Mesothelial cell of epicardium (in vitro differentiated cells): Measurements from ENCODE around the gene LONRF2. TPM values are rescaled to one million over a fixed set of nuclear protein-coding genes. Genes with fewer than 3 reads are reported as not detected.

Experiments used
- DNase-seq, 2 experiments: peaks; one replicate each; pipeline ENCODE4 v3.0.0; 2021; ENCODE audit warnings: low spot score in 2 of 2; ENCODE audit not compliant: unreplicated experiment in 2 of 2
- H3K27ac Mint-ChIP-seq: 2 replicates; pipeline ENCODE4 v1.8.0; 2021; ENCODE audit warnings: mixed read lengths
- H3K27me3 Mint-ChIP-seq: 2 replicates; pipeline ENCODE4 v1.8.0; 2021; ENCODE audit warnings: low read depth, mixed read lengths
- H3K36me3 Mint-ChIP-seq: 2 replicates; pipeline ENCODE4 v1.8.0; 2021; ENCODE audit warnings: mixed read lengths
- H3K4me1 Mint-ChIP-seq: 2 replicates; pipeline ENCODE4 v1.8.0; 2021; ENCODE audit warnings: mixed read lengths
- H3K4me3 Mint-ChIP-seq: 2 replicates; pipeline ENCODE4 v1.8.0; 2021; ENCODE audit warnings: mild to moderate bottlenecking, moderate library complexity, mixed read lengths
- H3K9me3 Mint-ChIP-seq: 2 replicates; pipeline ENCODE4 v1.8.0; 2021; ENCODE audit warnings: mixed read lengths
- CTCF ChIP-seq: fragments of 200-600 bp; sonication (generic); IDR thresholded peaks from one replicate; pipeline ENCODE4 v1.5.0; 2021; ENCODE audit warnings: antibody characterized with exemption; ENCODE audit not compliant: unreplicated experiment
- total RNA-seq: library from RNA; stranded (reverse); gene quantifications from 3 replicates; pipeline ENCODE4 v1.2.1, GENCODE V29; 2021

The LONRF2 gene
- total RNA-seq, 1 donor from 2014 or later, result 13.4 TPM

GRCh38 chr2:100309973-100310719 lies 12.2 kb downstream of the LONRF2 start:
- DNase-seq, result no peak
- TF ChIP-seq CTCF, result no peak
- no peak overlapping the region for H3K4me3 Mint-ChIP-seq
- H3K36me3 Mint-ChIP-seq, result peaks cover 22% of the 10 kb centered on the region
- peaks cover 4% of the 10 kb centered on the region for H3K9me3 Mint-ChIP-seq
- H3K4me1 Mint-ChIP-seq, result peaks cover 3% of the 10 kb centered on the region
- no peaks in the 10 kb centered on the region for H3K27me3 Mint-ChIP-seq
- H3K27ac Mint-ChIP-seq, result no peak overlapping the region

- no peak for TF ChIP-seq CTCF
- Mint-ChIP-seq H3K9me3 (peaks cover 5% of the 10 kb centered on the region), H3K36me3 (peaks cover 28% of the 10 kb centered on the region), H3K27ac (no peak overlapping the region), H3K4me1 (peaks cover 3% of the 10 kb centered on the region), H3K27me3 (no peaks in the 10 kb centered on the region), H3K4me3 (no peak overlapping the region)
- DNase-seq, result no peak
These were observed 13.0 kb downstream of the LONRF2 start for GRCh38 chr2:100309311-100309710.

- H3K36me3 Mint-ChIP-seq, result peaks cover 62% of the 10 kb centered on the region
- no peak for DNase-seq
- TF ChIP-seq CTCF, result no peak
- H3K27ac Mint-ChIP-seq, result no peak overlapping the region
- H3K9me3 Mint-ChIP-seq, result peaks cover 15% of the 10 kb centered on the region
- H3K4me1 Mint-ChIP-seq, result no peaks in the 10 kb centered on the region
- no peak overlapping the region for H3K4me3 Mint-ChIP-seq
- no peaks in the 10 kb centered on the region for H3K27me3 Mint-ChIP-seq
These were observed 18.6 kb downstream of the LONRF2 start for GRCh38 chr2:100303744-100304143.

GRCh38 chr2:100302585-100302892 lies 19.8 kb downstream of the LONRF2 start:
- TF ChIP-seq CTCF, result no peak
- Mint-ChIP-seq H3K4me3 (no peak overlapping the region), H3K27ac (no peak overlapping the region), H3K27me3 (no peaks in the 10 kb centered on the region), H3K4me1 (no peaks in the 10 kb centered on the region), H3K9me3 (peaks cover 15% of the 10 kb centered on the region), H3K36me3 (peaks cover 65% of the 10 kb centered on the region)
- no peak for DNase-seq

- TF ChIP-seq CTCF, result no peak
- no peak overlapping the region for H3K27ac Mint-ChIP-seq
- no peak overlapping the region for H3K4me3 Mint-ChIP-seq
- no peaks in the 10 kb centered on the region for H3K4me1 Mint-ChIP-seq
- peaks cover 15% of the 10 kb centered on the region for H3K9me3 Mint-ChIP-seq
- no peak for DNase-seq
- peaks cover 60% of the 10 kb centered on the region for H3K36me3 Mint-ChIP-seq
- no peaks in the 10 kb centered on the region for H3K27me3 Mint-ChIP-seq
These were observed 20.3 kb downstream of the LONRF2 start for GRCh38 chr2:100301881-100302584.
